IPS DF 4.7 (cell line): ENCODE measurements around the gene PKN1.
A peak's percentile ranks its signal among the peaks of the same experiment; 100 is the strongest.
"Not testable (repeated sequence)": the region's sequence is repeated elsewhere in the genome, so short reads cannot be mapped to it uniquely, and the experiment has no call there.

Experiments
- DNase-seq: peaks from one replicate; pipeline ENCODE4 v3.0.0-alpha.2; 2013; ENCODE audit warnings: low spot score; ENCODE audit errors: extremely low read depth

The PKN1 gene

DNA sequence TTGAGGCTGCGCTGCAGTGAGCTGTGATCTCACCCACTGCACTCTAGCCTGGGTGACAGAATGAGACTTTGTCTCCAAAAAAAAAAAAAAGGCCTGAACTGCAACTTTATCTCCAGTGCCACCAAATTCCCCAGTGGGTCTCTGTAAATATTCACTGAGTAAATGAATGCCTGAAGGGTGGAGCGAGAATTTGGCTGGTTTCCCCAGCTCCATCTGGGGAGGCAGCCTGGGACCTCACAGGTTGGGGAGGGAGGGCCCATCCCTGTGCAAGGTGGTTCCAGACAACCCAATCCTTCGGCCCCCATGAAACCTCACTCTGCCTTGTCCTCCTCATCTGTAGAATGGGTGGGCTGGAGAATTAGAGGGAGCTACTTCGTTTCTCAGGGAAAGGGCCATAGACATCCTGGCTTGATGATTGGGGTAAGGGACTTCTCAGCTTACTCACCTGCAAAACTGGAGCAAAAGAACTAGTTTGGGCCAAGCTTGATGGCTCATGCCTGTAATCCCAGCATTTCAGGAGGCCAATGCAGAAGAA is 4.2 kb upstream of the PKN1 start:
- no peak for DNase-seq

DNA sequence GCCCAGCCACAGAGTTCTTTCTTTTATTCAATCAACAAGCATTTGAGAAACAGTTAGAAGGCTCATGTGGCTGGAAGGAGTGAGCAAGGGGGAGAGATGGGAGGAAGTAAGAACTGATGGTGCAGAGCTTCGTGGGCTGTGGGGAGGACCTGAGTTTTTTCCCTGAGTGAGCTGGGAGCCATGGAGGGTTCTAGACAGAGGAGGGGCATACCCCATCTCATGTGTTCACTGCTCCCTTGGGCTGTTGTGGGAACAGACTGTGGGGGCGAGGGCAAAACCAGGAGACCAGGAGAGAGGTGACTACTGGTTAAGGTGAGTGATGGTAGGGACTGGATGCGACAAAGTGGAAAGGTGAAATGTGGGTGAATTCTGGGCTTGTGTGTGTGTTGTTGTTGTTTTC is 2.4 kb upstream of the PKN1 start:
- DNase-seq = no peak

DNA sequence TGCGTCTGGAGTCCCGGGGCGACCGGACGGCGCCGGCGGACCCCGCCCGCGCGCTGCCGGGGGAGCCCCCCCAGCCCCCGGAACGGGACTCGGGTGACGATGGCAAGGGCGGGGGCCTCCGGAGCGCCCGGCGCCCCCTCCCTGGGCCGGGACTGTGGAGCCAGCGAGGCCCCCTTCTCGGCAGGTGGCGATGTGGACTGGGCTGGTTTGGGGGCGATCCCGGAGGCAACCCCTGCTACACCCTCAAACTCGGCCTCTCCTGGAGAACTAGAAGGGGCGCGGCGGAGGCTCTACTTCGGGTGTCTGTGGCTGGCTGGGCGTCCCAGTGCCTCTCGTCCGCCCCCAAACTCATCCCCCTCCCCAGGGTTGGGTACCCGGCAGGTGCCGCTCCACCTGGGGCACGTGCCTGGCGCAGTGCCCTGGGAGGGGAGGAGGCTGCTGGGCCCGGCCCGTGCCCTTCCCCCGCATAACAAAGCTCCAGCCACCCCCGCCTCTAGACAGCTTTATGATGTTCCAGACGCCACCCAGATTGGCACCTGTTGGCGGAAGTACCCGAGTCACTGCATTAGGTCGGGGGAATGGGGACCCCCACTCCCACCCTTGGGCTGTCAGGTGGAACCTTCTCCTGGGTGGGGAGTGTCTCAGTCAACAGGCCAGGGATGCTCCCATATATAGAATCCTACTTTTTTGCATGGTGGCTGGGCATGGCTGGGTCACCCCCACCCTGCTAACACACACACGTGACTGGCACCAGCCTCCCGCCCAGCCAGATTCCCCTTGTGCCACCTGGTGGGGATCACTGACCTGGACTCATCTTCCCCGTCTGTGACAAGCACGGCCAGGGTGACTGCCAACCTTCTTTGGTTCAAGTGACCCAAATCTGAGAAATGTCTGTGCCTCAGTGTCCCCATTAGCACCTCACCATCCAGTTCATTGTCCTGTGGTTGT is 722 bp downstream of the PKN1 start:
- DNase-seq = no peak

DNA sequence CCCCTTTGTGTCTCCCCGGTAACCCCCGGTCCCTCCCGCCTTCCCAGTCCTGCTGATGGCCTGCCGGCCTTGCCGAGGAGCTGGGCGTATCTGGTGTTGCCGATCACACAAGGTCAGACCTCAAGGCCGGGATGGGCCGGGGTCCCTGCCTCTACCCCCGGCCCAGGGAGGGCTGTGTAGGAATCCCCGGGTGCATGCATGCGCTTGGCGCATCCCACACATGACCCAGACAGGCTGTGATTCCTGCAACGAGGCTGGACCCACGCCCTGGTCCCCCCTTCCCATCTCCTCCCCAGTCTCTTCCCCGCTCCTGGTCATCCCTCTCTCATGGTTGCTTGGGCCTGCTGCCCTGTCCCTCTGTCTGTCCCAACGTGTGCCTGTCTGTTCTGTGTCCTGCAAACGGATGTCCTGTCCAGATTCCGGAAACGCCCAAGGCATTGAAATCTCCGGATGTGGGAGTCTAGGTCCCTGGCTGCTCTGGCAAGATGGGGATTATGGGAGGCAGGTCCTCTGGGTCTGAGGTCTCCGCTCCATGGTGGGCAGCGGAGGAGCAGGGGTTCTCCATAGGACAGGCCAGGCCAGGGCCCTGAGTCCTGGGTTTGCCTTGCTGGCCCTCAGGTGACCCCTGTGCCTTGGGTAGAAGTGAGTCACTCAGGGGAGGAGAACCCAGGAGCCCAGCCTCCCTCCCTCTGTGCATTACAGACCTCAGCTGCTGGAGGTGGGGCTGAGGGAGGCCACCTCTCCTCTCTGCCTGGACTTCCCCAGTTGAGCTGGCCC is 1.6 kb downstream of the PKN1 start:
- no peak for DNase-seq

DNA sequence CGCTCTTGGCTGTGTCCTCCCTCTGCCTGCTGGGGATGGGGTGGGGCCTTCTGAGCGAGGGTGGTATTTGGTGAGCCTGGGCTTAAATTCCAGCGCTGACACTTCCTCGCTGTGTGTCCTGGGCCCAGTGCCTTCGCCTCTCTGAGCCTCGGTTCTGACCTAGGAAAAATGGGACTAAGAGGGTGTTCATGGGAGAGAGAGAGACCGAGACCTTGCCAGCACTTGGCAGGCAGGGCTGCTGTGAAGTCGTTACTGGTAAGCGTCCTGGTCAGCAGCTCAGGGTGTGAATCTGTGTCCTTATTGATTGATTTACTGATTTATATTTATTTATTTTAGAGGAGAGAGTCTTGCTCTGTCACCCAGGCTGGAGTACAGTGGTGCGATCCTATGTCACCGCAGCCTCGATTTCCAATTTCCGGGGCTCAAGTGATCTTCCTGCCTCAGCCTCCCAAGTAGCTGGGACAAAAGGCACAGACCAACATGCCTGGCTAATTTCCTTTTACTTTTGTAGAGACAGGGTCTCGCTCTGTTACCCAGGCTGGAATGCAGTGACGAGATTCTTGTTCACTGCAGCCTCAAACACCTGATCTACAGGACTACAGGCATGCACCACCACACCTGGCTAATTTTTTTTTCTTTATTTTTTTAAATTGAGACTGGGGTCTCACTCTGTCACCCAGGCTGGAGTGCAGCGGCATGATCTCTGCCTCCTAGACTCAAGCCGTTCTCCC is 2.4 kb downstream of the PKN1 start:
- no peak for DNase-seq

DNA sequence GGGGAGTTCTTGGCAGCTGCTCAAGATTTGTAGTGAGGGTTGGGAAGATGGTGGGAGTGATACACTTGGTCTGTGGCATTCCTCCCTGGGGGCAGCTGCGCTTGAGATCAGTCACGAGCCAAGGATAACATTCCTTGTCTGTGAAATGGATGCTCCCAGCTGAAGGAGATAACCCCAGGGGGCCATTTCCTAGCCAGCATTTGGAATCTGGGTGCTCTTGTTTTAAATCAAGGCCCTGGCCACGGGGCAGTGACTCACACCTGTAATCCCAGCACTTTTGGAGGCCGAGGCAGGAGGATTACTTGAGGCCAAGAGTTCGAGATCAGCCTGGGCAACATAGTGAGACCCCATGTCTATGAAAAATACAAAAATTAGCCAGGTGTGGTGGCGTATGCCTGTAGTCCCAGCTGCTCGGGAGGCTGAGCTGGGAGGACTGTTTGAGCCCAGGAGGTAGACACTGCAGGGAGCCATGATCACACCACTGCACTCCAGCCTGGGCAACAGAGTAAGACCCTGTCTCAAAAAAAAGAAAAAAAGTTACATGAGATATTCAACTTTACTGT is 4.6 kb downstream of the PKN1 start:
- no peak for DNase-seq

DNA sequence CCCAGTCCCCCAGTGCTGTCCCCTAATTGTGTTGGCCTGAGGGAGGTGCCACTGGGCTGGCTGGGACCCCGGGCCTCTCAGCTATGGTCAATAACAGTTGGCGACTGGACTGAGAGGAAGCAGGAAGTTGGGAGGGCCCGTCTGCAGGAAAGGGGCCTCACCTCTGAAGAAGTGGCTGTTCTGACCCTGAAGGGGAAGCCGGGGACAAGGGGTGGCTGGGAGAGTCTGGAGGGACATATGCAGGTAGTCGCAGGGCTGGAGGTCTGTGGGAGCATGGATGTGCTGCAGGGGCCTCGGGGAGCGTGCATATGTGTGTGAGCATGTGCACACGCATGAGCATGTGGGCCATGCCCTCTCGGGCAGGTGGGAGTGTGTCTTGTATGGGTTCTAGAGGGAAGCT is 5.9 kb downstream of the PKN1 start:
- DNase-seq = no peak

DNA sequence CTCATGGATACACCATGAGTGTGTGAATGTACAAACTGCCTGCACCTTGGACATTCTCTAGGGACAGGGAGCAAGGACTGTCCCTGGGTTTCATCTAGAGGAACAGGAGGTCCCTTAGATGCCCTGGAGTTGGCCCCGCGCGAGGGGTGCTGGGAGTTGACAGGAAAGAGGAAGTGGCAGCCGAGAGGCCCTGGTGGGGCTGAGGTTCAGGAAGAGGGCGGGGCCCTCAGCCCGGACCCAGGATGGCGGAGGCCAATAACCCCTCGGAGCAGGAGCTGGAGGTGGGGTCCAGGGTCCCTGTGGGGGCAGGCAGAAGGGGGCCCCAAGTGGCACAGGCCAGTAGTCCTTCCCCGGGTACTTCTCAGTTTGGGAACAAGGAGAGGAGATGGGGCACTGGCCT is 6.9 kb downstream of the PKN1 start:
- no peak for DNase-seq

DNA sequence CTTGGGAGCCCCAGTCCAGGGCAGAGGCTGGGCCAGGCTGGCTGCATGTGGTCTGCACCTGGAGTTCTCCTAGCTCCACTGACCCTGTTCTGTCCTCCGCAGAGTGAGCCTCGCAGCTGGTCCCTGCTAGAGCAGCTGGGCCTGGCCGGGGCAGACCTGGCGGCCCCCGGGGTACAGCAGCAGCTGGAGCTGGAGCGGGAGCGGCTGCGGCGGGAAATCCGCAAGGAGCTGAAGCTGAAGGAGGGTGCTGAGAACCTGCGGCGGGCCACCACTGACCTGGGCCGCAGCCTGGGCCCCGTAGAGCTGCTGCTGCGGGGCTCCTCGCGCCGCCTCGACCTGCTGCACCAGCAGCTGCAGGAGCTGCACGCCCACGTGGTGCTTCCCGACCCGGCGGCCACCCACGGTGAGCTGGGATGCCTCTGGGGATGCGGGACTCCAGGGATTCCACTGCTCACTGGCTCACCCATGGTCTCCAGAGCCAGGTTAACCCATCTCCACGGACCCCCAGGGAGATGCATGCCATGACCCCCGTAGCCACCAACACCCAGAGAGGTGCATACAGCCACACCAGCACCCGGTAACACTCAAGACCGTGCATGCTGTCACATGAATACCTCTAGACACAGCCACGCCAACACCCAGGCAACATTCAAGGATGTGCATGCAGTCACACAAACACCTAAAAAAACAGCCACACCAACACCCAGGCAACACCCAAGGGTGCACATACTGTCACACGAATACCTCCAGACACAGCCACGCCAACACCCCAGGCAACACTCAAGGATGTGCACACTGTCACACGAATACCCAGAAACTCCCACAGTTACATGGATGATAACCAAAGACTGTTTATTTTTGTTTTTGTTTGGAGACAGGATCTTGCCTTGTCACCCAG is 8.2 kb downstream of the PKN1 start:
- no peak for DNase-seq

DNA sequence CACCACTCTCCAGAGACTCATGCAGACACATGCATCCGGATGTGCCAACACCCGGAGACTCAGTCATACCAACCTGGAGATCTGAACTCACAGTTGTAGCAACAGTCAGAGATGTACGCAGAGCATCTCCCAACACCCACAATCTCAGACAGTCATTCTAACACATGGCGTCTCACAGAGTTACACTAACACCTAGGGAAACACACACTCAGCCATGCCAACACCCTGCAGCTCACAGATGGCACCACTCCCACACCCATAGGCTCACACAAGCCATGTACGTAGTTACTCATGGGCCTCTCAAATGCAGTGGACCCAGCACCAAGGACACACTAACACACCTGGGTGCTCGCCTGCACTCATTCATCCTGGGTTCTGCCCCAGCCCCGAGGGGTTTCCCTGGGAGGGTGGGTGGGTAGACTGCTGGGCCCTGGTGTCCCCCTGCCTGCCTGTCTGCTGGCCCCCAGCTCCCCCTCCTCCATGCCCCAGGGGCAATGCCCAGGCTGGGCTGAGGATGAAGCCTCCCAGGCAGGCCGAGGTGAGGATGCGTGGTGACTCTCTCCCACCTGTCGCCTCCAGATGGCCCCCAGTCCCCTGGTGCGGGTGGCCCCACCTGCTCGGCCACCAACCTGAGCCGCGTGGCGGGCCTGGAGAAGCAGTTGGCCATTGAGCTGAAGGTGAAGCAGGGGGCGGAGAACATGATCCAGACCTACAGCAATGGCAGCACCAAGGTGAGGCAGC is 10.0 kb downstream of the PKN1 start:
- no peak for DNase-seq

DNA sequence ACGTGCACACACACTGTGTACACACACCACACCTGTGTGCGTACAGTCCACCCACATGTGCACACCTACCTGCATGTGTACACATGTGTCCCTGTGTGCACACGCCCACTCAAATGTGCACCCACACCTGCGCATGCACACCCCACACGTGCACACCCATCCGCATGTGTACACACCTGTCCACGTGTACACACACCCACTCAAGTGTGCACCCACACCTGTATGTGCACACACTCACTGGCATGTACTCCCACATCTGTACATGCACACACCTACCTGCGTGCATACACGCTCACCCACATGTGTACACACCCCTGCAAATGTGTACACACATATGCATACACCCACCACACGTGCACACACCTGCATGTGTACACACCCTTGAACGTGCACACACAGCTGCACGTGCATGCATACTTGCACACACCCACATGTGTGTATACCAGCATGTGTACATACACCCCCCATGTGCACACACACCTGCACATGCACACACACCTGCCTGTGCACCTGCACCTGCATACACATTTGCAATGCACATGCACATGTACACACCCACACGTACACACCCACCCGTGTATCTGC is 10.6 kb downstream of the PKN1 start:
- DNase-seq = no peak

DNA sequence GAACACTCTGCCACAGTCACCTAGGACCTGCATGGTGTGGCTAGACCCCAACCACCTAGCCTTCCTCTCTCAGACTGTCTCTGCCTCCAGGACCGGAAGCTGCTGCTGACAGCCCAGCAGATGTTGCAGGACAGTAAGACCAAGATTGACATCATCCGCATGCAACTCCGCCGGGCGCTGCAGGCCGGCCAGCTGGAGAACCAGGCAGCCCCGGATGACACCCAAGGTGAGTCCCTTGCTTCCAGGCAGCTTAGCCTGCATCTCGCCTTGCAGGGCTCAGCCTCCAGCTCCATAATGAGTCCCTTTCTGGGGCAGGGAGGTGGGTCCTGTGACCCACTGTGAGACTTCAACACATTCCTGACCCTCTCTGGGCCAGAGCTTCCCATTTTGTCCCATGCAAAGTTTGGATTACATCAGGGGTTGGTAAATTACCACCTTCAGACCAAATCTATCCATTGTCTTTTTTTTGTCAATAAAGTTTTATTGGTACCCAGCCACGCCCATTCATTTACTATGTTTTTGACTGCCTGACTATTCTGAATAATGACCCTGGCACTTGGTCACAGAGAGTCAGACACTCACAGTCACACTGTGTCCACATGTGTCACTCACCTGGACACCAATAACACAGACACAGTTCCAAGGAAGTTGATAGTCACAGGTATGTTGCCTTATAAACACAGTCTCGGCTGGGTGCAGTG is 13.4 kb downstream of the PKN1 start:
- no peak for DNase-seq

DNA sequence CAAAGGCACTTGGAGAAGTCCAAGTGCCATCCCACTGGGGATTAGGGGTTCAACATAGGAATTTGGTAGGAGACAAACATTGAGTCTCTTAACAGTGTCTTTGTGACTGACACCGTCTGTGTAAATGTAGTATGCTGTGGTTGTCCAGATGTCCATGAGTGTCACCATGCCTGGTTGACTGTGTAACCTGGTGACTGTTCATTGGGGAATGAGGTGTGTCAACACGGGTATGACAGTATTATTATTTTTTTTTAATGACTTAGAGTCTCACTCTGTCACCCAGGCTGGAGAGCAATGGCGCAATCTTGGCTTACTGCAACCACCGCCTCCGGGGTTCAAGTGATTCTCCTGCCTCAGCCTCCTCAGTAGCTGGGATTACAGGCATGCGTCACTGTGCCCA is 16.2 kb downstream of the PKN1 start:
- DNase-seq = no peak

DNA sequence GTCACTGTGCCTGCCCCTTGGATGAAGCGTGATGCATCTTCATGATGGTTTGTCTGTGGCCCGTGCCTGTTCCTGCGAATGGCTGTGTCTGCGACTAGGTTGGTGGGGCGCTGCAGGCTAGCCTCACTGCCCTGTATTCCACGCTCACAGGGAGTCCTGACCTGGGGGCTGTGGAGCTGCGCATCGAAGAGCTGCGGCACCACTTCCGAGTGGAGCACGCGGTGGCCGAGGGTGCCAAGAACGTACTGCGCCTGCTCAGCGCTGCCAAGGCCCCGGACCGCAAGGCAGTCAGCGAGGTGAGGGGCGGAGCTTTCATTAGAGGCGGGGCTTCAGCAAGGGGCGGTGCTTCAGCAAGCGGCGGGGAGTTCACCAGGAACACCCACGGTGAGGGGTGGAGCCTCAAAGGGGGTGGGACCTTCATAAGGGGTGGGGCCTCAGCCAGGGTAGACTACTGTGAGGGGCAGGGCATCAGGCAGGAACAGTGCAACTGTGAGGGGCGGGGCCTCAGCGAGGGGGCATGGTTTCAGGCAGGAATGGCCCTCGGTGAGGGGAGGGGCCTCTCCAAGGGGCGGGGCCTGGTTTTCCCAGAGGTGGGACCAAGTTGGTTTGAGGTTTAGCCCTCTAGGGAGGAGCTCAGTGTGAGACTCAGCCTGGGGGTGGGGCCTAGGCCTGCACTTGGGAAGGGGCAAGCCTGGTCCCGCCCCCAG is 17.2 kb downstream of the PKN1 start:
- DNase-seq = peak; percentile 78

DNA sequence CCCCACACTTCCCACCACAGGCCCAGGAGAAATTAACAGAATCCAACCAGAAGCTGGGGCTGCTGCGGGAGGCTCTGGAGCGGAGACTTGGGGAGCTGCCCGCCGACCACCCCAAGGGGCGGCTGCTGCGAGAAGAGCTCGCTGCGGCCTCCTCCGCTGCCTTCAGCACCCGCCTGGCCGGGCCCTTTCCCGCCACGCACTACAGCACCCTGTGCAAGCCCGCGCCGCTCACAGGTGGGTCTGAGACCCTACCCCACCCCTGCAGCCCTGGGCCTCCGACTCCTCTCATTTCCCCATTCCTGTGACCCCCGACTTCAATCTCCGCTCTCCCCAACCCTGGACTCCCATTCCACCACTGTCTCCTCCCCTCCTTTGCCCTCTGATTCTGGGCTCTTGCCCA is 17.8 kb downstream of the PKN1 start:
- DNase-seq = no peak

DNA sequence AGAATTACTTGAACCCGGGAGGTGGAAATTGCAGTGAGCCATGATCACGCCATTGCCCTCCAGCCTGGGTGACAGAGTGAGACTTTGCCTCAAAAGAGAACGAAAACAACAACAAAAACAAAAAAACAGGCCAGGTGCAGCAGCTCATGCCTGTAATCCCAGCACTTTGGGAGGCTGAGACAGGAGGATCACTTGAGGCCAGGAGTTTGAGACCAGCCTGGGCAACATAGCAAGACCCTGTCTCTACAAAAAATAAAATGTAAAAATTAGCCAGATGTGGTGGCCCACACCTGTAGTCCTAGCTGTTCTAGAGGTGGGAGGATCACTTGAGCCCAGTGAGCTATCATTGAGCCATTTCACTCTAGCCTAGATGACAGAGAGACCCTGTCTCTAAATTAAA is 19.2 kb downstream of the PKN1 start:
- DNase-seq = not testable (repeated sequence)

DNA sequence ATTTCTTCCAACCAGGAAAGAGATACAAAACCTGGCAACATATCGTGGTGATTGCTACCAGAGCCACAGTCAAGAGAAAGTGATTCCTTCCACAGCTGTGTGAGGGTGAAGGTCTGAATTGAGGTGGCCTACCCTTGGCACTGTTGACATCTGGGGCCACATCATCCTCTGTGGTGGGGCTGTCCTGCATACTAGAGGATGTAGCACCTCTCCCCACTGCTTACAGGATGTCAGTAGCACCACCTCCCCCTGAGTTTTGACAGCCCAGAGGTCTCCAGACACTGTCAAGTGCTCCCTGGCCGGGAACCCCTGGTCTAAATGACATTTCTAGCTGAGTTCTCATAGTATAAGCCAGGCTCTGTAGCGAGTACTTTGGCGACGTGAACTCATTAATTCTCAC is 26.6 kb downstream of the PKN1 start:
- DNase-seq = no peak

DNA sequence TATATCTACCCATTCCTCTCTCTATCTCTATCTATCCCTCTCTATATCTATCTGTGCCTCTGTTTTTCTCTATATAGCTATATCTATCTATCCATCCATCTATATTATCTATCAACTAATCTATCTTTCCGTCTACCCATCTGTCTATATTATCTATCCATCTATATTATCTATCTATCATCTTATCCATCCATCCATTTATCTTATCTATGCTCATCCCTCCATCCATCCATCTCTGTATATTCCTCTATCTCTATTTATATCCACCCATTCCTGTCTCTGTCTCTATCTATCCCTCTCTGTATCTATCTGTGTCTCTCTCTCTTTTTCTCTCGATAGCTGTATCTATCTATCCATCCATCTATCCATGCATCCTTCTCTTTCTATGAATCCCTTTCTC is 27.8 kb downstream of the PKN1 start:
- DNase-seq = no peak
